HepG2 (cell line): ENCODE measurements around the gene ANTXR1. TPM values are rescaled to one million over a fixed set of nuclear protein-coding genes. Genes with fewer than 3 reads are reported as not detected.

Experiments
- BORCS8-MEF2B ChIP-seq: sonication (generic); formaldehyde crosslinking; IDR thresholded peaks from 2 replicates; pipeline ENCODE4 v1.8.0; 2022; ENCODE audit warnings: mild to moderate bottlenecking, missing genetic modification reagents
- DBP ChIP-seq: sonication (generic); formaldehyde crosslinking; IDR thresholded peaks from 2 replicates; pipeline ENCODE4 v1.4.0; 2020; ENCODE audit warnings: missing genetic modification reagents; ENCODE audit errors: not compliant biosample characterization
- FOSL1 ChIP-seq: sonication (generic); formaldehyde crosslinking; IDR thresholded peaks from 2 replicates; pipeline ENCODE4 v1.9.0; 2021; ENCODE audit warnings: missing genetic modification reagents, borderline replicate concordance
- FOSL2 ChIP-seq: sonication (generic); formaldehyde crosslinking; IDR thresholded peaks from 2 replicates; pipeline ENCODE4 v1.4.0; 2020; ENCODE audit warnings: missing genetic modification reagents
- MEF2D ChIP-seq: sonication (generic); formaldehyde crosslinking; IDR thresholded peaks from 2 replicates; pipeline ENCODE4 v1.5.1; 2020; ENCODE audit warnings: mild to moderate bottlenecking, missing genetic modification reagents
- NFKB2 ChIP-seq: sonication (generic); formaldehyde crosslinking; IDR thresholded peaks from 2 replicates; pipeline ENCODE4 v1.4.0; 2020; ENCODE audit warnings: missing genetic modification reagents, borderline replicate concordance
- NR1H2 ChIP-seq: sonication (generic); formaldehyde crosslinking; IDR thresholded peaks from 2 replicates; pipeline ENCODE4 v1.8.1; 2022; ENCODE audit warnings: low read depth, missing genetic modification reagents, borderline replicate concordance
- PBX3 ChIP-seq: sonication (generic); formaldehyde crosslinking; IDR thresholded peaks from 2 replicates; pipeline ENCODE4 v1.8.1; 2023; ENCODE audit warnings: missing genetic modification reagents, inconsistent platforms, borderline replicate concordance
- PRDM4 ChIP-seq: sonication (generic); formaldehyde crosslinking; IDR thresholded peaks from 2 replicates; pipeline ENCODE4 v1.9.0; 2021; ENCODE audit warnings: missing genetic modification reagents, borderline replicate concordance
- SOX13 ChIP-seq, 3 experiments: fragments of 450-650 bp in 1 of 3; sonication (generic) in 1 of 3; formaldehyde crosslinking in 1 of 3; IDR thresholded peaks in 2 of 3; conservative IDR thresholded peaks in 1 of 3; 2 replicates each; pipeline versions ENCODE4 v1.5.0 to v1.6.1; 2016 to 2020; ENCODE audit warnings: antibody characterized with exemption in 1 of 3, mild to moderate bottlenecking in 1 of 3, missing compliant biosample characterization in 1 of 3, missing genetic modification reagents in 1 of 3, moderate library complexity in 1 of 3
- SP140L ChIP-seq: sonication (generic); formaldehyde crosslinking; IDR thresholded peaks from 2 replicates; pipeline ENCODE4 v1.4.0; 2020; ENCODE audit warnings: missing genetic modification reagents, borderline replicate concordance
- TAF15 ChIP-seq: fragments of 200-400 bp; formaldehyde crosslinking; IDR thresholded peaks from one replicate; pipeline ENCODE4 v1.6.1; 2018; ENCODE audit warnings: mild to moderate bottlenecking, low read depth, low read length; ENCODE audit not compliant: poor library complexity, severe bottlenecking
- ZBTB42 ChIP-seq: sonication (generic); formaldehyde crosslinking; IDR thresholded peaks from 2 replicates; pipeline ENCODE4 v1.5.0; 2020; ENCODE audit warnings: mild to moderate bottlenecking, missing genetic modification reagents
- ZNF331 ChIP-seq: sonication (generic); formaldehyde crosslinking; IDR thresholded peaks from 2 replicates; pipeline ENCODE4 v1.4.0; 2020; ENCODE audit warnings: missing genetic modification reagents
- ZNF335 ChIP-seq: sonication (generic); formaldehyde crosslinking; IDR thresholded peaks from 2 replicates; pipeline ENCODE4 v1.4.0; 2020; ENCODE audit warnings: missing genetic modification reagents
- polyA plus RNA-seq, 8 experiments: library from polyadenylated mRNA; depleted of rRNA in 3 of 8; stranded (reverse) in 7 of 8; unstranded in 1 of 8; fragments of >200 nt; fragmentation: Illumina TruSeq in 4 of 8; extraction: Trizol in 4 of 8; gene quantifications; 2 replicates each; pipeline versions ENCODE4 v1.2.1 to v1.2.3, GENCODE V29; 2011 to 2016; ENCODE audit warnings: low read depth in 4 of 8, missing spikeins in 1 of 8, mixed read lengths in 1 of 8; ENCODE audit not compliant: insufficient read depth in 1 of 8
- total RNA-seq, 5 experiments: library from RNA; depleted of rRNA; stranded (reverse); fragments of >200 nt; fragmentation: Illumina TruSeq; extraction: Trizol; gene quantifications; 2 replicates each; pipeline ENCODE4 v1.2.3, GENCODE V29; 2016; ENCODE audit warnings: low read depth in 1 of 5
- TF ChIP-seq, protein P1 (sequence below): sonication (generic); formaldehyde crosslinking; IDR thresholded peaks from 2 replicates; pipeline ENCODE4 v1.5.0; 2020; ENCODE audit warnings: mild to moderate bottlenecking, missing genetic modification reagents
- TF ChIP-seq, protein P2 (sequence below): sonication (generic); formaldehyde crosslinking; IDR thresholded peaks from 2 replicates; pipeline ENCODE4 v1.4.0; 2020; ENCODE audit warnings: missing genetic modification reagents
- TF ChIP-seq, protein P3 (sequence below): sonication (generic); formaldehyde crosslinking; IDR thresholded peaks from 2 replicates; pipeline ENCODE4 v1.5.0; 2020; ENCODE audit warnings: mild to moderate bottlenecking, missing genetic modification reagents, borderline replicate concordance

Gene ANTXR1
- total and polyA plus RNA-seq, 2 of the 13 experiments (the other 11 are each of a cell fraction or from before 2014, with no cell fraction given) = 4.5 to 12.7 TPM

DNA sequence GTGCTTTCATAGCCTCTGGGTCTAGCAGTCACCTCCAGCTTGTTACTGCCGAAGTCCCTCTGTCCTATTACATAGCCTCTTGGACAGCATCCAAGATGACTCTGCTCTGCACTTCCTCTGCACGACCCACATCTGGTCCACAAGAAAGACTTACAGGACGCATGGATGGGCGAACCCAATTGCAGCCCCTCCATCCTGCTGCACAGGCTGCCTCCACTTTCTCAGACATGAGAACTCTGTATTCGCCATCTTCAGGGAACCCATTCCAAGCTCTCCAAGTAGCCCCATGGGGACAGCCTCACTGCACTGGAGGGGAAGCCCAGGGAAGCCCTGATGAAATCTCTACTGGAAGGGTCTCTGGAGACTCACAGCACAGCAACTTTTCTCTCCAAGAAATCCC is 201.9 kb downstream of the ANTXR1 start (continued):
- no peak for TF ChIP-seq DBP (CRISPR knock-in tag)
- TF ChIP-seq ZNF335 (CRISPR knock-in tag) = no peak
- no peak for TF ChIP-seq PBX3 (CRISPR knock-in tag)
- no peak for TF ChIP-seq PRDM4 (CRISPR knock-in tag)
- TF ChIP-seq ZBTB42 (CRISPR knock-in tag) = no peak
- TF ChIP-seq ZNF331 (CRISPR knock-in tag) = 0 out of 2 replicates have a peak, but pooled peaks have one; percentile 4
- TF ChIP-seq, protein P1, sequence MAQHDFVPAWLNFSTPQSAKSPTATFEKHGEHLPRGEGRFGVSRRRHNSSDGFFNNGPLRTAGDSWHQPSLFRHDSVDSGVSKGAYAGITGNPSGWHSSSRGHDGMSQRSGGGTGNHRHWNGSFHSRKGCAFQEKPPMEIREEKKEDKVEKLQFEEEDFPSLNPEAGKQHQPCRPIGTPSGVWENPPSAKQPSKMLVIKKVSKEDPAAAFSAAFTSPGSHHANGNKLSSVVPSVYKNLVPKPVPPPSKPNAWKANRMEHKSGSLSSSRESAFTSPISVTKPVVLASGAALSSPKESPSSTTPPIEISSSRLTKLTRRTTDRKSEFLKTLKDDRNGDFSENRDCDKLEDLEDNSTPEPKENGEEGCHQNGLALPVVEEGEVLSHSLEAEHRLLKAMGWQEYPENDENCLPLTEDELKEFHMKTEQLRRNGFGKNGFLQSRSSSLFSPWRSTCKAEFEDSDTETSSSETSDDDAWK (CRISPR knock-in tag) = no peak
- TF ChIP-seq FOSL2 (CRISPR knock-in tag) = peak; percentile 47; the same call in 1 of the 2 replicates
- no peak for TF ChIP-seq MEF2D
- no peak for TF ChIP-seq NR1H2 (CRISPR knock-in tag)
- no peak for TF ChIP-seq NFKB2 (CRISPR knock-in tag)
- TF ChIP-seq, protein P2, sequence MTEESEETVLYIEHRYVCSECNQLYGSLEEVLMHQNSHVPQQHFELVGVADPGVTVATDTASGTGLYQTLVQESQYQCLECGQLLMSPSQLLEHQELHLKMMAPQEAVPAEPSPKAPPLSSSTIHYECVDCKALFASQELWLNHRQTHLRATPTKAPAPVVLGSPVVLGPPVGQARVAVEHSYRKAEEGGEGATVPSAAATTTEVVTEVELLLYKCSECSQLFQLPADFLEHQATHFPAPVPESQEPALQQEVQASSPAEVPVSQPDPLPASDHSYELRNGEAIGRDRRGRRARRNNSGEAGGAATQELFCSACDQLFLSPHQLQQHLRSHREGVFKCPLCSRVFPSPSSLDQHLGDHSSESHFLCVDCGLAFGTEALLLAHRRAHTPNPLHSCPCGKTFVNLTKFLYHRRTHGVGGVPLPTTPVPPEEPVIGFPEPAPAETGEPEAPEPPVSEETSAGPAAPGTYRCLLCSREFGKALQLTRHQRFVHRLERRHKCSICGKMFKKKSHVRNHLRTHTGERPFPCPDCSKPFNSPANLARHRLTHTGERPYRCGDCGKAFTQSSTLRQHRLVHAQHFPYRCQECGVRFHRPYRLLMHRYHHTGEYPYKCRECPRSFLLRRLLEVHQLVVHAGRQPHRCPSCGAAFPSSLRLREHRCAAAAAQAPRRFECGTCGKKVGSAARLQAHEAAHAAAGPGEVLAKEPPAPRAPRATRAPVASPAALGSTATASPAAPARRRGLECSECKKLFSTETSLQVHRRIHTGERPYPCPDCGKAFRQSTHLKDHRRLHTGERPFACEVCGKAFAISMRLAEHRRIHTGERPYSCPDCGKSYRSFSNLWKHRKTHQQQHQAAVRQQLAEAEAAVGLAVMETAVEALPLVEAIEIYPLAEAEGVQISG (CRISPR knock-in tag) = no peak
- TF ChIP-seq SP140L (CRISPR knock-in tag) = no peak
- TF ChIP-seq BORCS8-MEF2B (CRISPR knock-in tag) = no peak
- no peak for TF ChIP-seq TAF15
- TF ChIP-seq FOSL1 (CRISPR knock-in tag) = no peak
- TF ChIP-seq, protein P3, sequence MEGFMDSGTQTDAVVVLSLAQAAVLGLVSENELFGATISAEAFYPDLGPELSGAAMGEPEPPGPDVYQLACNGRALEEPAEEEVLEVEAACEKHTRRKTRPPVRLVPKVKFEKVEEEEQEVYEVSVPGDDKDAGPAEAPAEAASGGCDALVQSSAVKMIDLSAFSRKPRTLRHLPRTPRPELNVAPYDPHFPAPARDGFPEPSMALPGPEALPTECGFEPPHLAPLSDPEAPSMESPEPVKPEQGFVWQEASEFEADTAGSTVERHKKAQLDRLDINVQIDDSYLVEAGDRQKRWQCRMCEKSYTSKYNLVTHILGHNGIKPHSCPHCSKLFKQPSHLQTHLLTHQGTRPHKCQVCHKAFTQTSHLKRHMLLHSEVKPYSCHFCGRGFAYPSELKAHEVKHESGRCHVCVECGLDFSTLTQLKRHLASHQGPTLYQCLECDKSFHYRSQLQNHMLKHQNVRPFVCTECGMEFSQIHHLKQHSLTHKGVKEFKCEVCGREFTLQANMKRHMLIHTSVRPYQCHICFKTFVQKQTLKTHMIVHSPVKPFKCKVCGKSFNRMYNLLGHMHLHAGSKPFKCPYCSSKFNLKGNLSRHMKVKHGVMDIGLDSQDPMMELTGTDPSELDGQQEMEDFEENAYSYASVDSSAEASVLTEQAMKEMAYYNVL (CRISPR knock-in tag) = 0 out of 2 replicates have a peak, but pooled peaks have one; percentile 0
- no peak for TF ChIP-seq SOX13 (IDR thresholded peaks at IDR 0.05)
- TF ChIP-seq SOX13 (CRISPR knock-in tag; conservative IDR thresholded peaks at IDR 0.05 in 1 of 2, IDR thresholded peaks at IDR 0.05 in 1 of 2) = peak in 1 of 2 experiments; percentile 35; a peak in 1 of 4 replicates
